K562 (cell line): Measurements from ENCODE around the gene ARHGEF26.

Source experiments
- ARID2 ChIP-seq: fragments of 450-650 bp; IDR thresholded peaks from 2 replicates; pipeline ENCODE4 v1.6.1; 2017; ENCODE audit warnings: antibody characterized with exemption, mild to moderate bottlenecking
- CEBPG ChIP-seq, 3 experiments: fragments of 200-800 bp in 1 of 3; sonication (Bioruptor generic) in 1 of 3; sonication (generic) in 1 of 3; formaldehyde crosslinking in 1 of 3; IDR thresholded peaks in 2 of 3; conservative IDR thresholded peaks in 1 of 3; 2 replicates each; pipeline versions ENCODE4 v1.6.1 to v1.8.0; 2016 to 2022; ENCODE audit warnings: missing compliant biosample characterization in 2 of 3, missing genetic modification characterization in 2 of 3, mild to moderate bottlenecking in 1 of 3, missing genetic modification reagents in 1 of 3
- EP300 ChIP-seq: IDR thresholded peaks from 2 replicates; pipeline ENCODE4 v1.6.1; 2012; ENCODE audit warnings: low read length, improper control_type of control experiment
- NCOA2 ChIP-seq, 2 experiments: fragments of 450-650 bp; IDR thresholded peaks; 2 replicates each; pipeline ENCODE4 v1.6.1; 2018; ENCODE audit warnings: mild to moderate bottlenecking in 2 of 2, moderate library complexity in 1 of 2; ENCODE audit not compliant: partially characterized antibody in 2 of 2
- NR2C2 ChIP-seq, 2 experiments: fragments of 200-800 bp in 1 of 2; sonication (Bioruptor generic) in 1 of 2; sonication (generic) in 1 of 2; formaldehyde crosslinking in 1 of 2; IDR thresholded peaks; 2 replicates each; pipeline versions ENCODE4 v1.6.1 to v1.8.0; 2016 to 2022; ENCODE audit warnings: mild to moderate bottlenecking in 1 of 2, missing compliant biosample characterization in 1 of 2, missing genetic modification characterization in 1 of 2, missing genetic modification reagents in 1 of 2
- POLR3G ChIP-seq: IDR thresholded peaks from 2 replicates; pipeline ENCODE4 v1.6.1; 2011; ENCODE audit not compliant: insufficient read length, insufficient replicate concordance; ENCODE audit errors: extremely low read depth
- TARDBP ChIP-seq: fragments of 450-650 bp; IDR thresholded peaks from 2 replicates; pipeline ENCODE4 v1.6.1; 2016
- ZZZ3 ChIP-seq: fragments of 450-650 bp; IDR thresholded peaks from 2 replicates; pipeline ENCODE4 v1.6.1; 2016; ENCODE audit warnings: antibody characterized with exemption, mild to moderate bottlenecking, moderate library complexity
- TF ChIP-seq, protein P1 (sequence below): sonication (generic); formaldehyde crosslinking; IDR thresholded peaks from 2 replicates; pipeline ENCODE4 v1.8.1; 2022; ENCODE audit warnings: missing genetic modification reagents

DNA sequence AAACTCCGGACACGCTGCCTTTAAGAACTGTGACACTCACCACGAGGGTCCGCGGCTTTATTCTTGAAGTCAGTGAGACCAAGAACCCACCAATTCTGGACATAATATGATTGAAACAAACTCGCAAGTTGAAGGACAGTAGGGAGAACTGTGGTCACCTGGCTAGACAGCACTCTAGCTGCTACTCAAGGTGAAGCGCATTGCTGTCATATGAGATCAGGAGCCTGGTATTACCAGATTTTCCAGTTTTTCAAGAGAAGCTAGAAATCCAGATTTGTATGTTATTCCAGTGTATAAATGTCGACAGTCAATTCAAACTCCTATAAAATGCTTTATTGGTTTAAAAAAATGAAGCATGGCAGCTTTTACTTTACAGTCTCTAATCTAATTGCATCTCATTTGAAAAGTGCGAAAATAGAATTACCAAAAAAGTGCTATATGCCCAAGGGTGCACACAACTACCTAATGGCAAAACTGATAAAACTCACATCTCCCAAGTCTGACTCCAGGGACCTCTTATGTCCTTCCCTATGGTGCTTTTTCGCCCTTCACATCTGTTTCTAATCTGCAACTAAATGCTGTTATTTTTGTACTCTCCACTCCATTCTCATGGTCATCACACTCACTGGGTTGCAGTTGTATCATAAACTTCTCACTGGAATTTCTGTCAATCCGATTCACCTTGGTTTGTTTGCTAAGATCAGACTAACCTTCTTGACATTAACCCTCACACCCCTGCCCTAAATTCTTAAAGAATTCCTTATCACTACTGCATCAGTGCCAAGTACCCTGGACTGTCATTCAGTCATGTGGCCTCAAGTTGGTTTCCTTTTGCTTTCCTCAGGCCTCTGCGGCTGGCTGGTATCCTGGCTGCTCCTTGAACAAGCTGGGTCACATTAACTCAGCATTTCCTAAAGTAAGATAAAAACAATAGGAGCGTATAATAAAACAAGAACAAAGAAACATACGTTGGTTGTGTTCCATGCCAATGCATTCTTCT is 31.5 kb upstream of the ARHGEF26 start:
- TF ChIP-seq, protein P1, sequence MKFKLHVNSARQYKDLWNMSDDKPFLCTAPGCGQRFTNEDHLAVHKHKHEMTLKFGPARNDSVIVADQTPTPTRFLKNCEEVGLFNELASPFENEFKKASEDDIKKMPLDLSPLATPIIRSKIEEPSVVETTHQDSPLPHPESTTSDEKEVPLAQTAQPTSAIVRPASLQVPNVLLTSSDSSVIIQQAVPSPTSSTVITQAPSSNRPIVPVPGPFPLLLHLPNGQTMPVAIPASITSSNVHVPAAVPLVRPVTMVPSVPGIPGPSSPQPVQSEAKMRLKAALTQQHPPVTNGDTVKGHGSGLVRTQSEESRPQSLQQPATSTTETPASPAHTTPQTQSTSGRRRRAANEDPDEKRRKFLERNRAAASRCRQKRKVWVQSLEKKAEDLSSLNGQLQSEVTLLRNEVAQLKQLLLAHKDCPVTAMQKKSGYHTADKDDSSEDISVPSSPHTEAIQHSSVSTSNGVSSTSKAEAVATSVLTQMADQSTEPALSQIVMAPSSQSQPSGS: no peak
- TF ChIP-seq ARID2: no peak
- no peak for TF ChIP-seq NCOA2 (IDR thresholded peaks at IDR 0.05; ENCODE audit: partially characterized antibody in 2 of 2)
- TF ChIP-seq EP300: no peak
- no peak for TF ChIP-seq TARDBP
- no peak for TF ChIP-seq CEBPG (CRISPR knock-in tag; IDR thresholded peaks at IDR 0.05)
- no peak for TF ChIP-seq CEBPG (tag; conservative IDR thresholded peaks at IDR 0.05 in 1 of 2, IDR thresholded peaks at IDR 0.05 in 1 of 2)
- no peak for TF ChIP-seq NR2C2 (CRISPR knock-in tag; IDR thresholded peaks at IDR 0.05)
- TF ChIP-seq NR2C2 (tag; IDR thresholded peaks at IDR 0.05): no peak
- no peak for TF ChIP-seq POLR3G
- TF ChIP-seq ZZZ3: no peak
